Measurements from ENCODE around the gene IGFBP5.

IGFBP5 gene

GRCh38 chr2:216695401-216695821 lies at the start of gene IGFBP5:
Gene IGFBP5, minus strand, starts transcription at chr2:216695549. Its CDS starts 774 bp downstream, at chr2:216694775.
- peak; percentile 64 for DNase-seq

GRCh38 chr2:216743781-216744180 lies 48.4 kb upstream of the IGFBP5 start:
- DNase-seq: no peak

GRCh38 chr2:216742411-216742810 lies 47.1 kb upstream of the IGFBP5 start:
- no peak for DNase-seq

GRCh38 chr2:216741223-216741593 lies 45.9 kb upstream of the IGFBP5 start:
- no peak for DNase-seq

GRCh38 chr2:216740557-216741222 lies 45.3 kb upstream of the IGFBP5 start:
- DNase-seq: no peak

- peak; percentile 56 for DNase-seq
These were observed 43.7 kb upstream of the IGFBP5 start for GRCh38 chr2:216739035-216739434.

- DNase-seq: no peak
These were observed 42.3 kb upstream of the IGFBP5 start for GRCh38 chr2:216737676-216738075.

GRCh38 chr2:216736326-216736725 lies 41.0 kb upstream of the IGFBP5 start:
- DNase-seq: no peak

- DNase-seq: no peak
These were observed 40.3 kb upstream of the IGFBP5 start for GRCh38 chr2:216735668-216736067.

- DNase-seq: no peak
These were observed 39.7 kb upstream of the IGFBP5 start for GRCh38 chr2:216735086-216735485.

GRCh38 chr2:216733046-216733445 lies 37.7 kb upstream of the IGFBP5 start:
- no peak for DNase-seq

GRCh38 chr2:216732334-216732733 lies 37.0 kb upstream of the IGFBP5 start:
- peak; percentile 72 for DNase-seq

GRCh38 chr2:216731465-216731864 lies 36.1 kb upstream of the IGFBP5 start:
- DNase-seq: no peak

GRCh38 chr2:216730871-216731270 lies 35.5 kb upstream of the IGFBP5 start:
- no peak for DNase-seq

GRCh38 chr2:216727346-216728122 lies 32.2 kb upstream of the IGFBP5 start:
- no peak for DNase-seq

- no peak for DNase-seq
These were observed 28.8 kb upstream of the IGFBP5 start for GRCh38 chr2:216724190-216724589.

- DNase-seq: no peak
These were observed 25.8 kb upstream of the IGFBP5 start for GRCh38 chr2:216721141-216721540.

- DNase-seq: no peak
These were observed 25.4 kb upstream of the IGFBP5 start for GRCh38 chr2:216720722-216721121.

GRCh38 chr2:216717907-216718615 lies 22.7 kb upstream of the IGFBP5 start:
- no peak for DNase-seq

GRCh38 chr2:216717491-216717901 lies 22.1 kb upstream of the IGFBP5 start:
- DNase-seq: no peak

GRCh38 chr2:216716109-216716508 lies 20.8 kb upstream of the IGFBP5 start:
- no peak for DNase-seq

GRCh38 chr2:216715402-216715974 lies 20.1 kb upstream of the IGFBP5 start:
- no peak for DNase-seq

- DNase-seq: no peak
These were observed 19.0 kb upstream of the IGFBP5 start for GRCh38 chr2:216714376-216714775.

Data from NCI-H2081 treated with DMSO at 0.1 percent for 48 hours (cell line).